GM12878 (cell line): ENCODE results near the gene DPPA5. TPM values are rescaled to one million over a fixed set of nuclear protein-coding genes. Genes with fewer than 3 reads are reported as not detected.

Source experiments
- BHLHE40 ChIP-seq, 2 experiments: fragments of 450-650 bp in 1 of 2; IDR thresholded peaks; 2 replicates each; pipeline ENCODE4 v1.6.1; 2011 to 2017; ENCODE audit warnings: low read depth in 2 of 2, borderline replicate concordance in 1 of 2, improper control_type of control experiment in 1 of 2, low read length in 1 of 2, mild to moderate bottlenecking in 1 of 2
- FOS ChIP-seq: IDR thresholded peaks from 3 replicates; pipeline ENCODE4 v1.6.1; 2011; ENCODE audit warnings: borderline replicate concordance; ENCODE audit not compliant: insufficient read length; ENCODE audit errors: extremely low read depth
- MYB ChIP-seq: fragments of 150-350 bp; IDR thresholded peaks from 2 replicates; pipeline ENCODE4 v1.6.1; 2014; ENCODE audit warnings: mild to moderate bottlenecking, low read depth, low read length, borderline replicate concordance
- NR2C1 ChIP-seq: fragments of 450-650 bp; IDR thresholded peaks from 2 replicates; pipeline ENCODE4 v1.6.1; 2017; ENCODE audit warnings: antibody characterized with exemption, mild to moderate bottlenecking, moderate library complexity
- NR2C2 ChIP-seq: IDR thresholded peaks from 2 replicates; pipeline ENCODE4 v1.6.1; 2011; ENCODE audit warnings: borderline replicate concordance, low read depth; ENCODE audit not compliant: control insufficient read depth, insufficient read length
- RB1 ChIP-seq: fragments of 450-650 bp; formaldehyde crosslinking; IDR thresholded peaks from 2 replicates; pipeline ENCODE4 v1.6.1; 2017; ENCODE audit warnings: mild to moderate bottlenecking, borderline replicate concordance
- TAF1 ChIP-seq: IDR thresholded peaks from 2 replicates; pipeline ENCODE4 v1.6.1; 2011; ENCODE audit warnings: mild to moderate bottlenecking, low read depth, low read length, borderline replicate concordance
- WRNIP1 ChIP-seq: IDR thresholded peaks from 2 replicates; pipeline ENCODE4 v1.6.1; 2011; ENCODE audit warnings: low read depth, low read length, improper control_type of control experiment, borderline replicate concordance
- YBX1 ChIP-seq: fragments of 450-650 bp; IDR thresholded peaks from 2 replicates; pipeline ENCODE4 v1.6.1; 2016; ENCODE audit warnings: antibody characterized with exemption
- ZNF207 ChIP-seq: fragments of 450-650 bp; IDR thresholded peaks from 2 replicates; pipeline ENCODE4 v1.6.1; 2014; ENCODE audit warnings: antibody characterized with exemption, mild to moderate bottlenecking, borderline replicate concordance
- ZNF24 ChIP-seq: fragments of 450-650 bp; IDR thresholded peaks from 2 replicates; pipeline ENCODE4 v1.6.1; 2017; ENCODE audit warnings: antibody characterized with exemption, mild to moderate bottlenecking
- polyA plus RNA-seq, 11 experiments: library from polyadenylated mRNA; depleted of rRNA in 4 of 11; unstranded in 6 of 11; stranded (reverse) in 5 of 11; fragments of >200 nt; fragmentation: Nextera tagmentation in 4 of 11; fragmentation: Illumina TruSeq in 1 of 11; extraction: Ambion mirVana in 4 of 11; extraction: Trizol in 1 of 11; gene quantifications; 1 replicate in 1 of 11; 2 replicates in 10 of 11; pipeline versions ENCODE4 v1.2.1 to v1.2.3, GENCODE V29; 2011 to 2016; ENCODE audit warnings: inconsistent platforms in 2 of 11, missing spikeins in 2 of 11, low read depth in 1 of 11
- total RNA-seq, 4 experiments: library from RNA; depleted of rRNA in 3 of 4; stranded (reverse); fragments of >200 nt in 3 of 4; fragmentation: Illumina TruSeq in 1 of 4; extraction: Trizol in 1 of 4; gene quantifications; 2 replicates each; pipeline versions ENCODE4 v1.2.1 to v1.2.3, GENCODE V29; 2013 to 2021
- TF ChIP-seq, protein P1 (sequence below): fragments of 150-350 bp; IDR thresholded peaks from 2 replicates; pipeline ENCODE4 v1.6.1; 2016; ENCODE audit warnings: low read depth, low read length
- TF ChIP-seq, protein P2 (sequence below): IDR thresholded peaks from 2 replicates; pipeline ENCODE4 v1.6.1; 2012; ENCODE audit warnings: improper control_type of control experiment, low read depth, low read length; ENCODE audit not compliant: insufficient replicate concordance
- TF ChIP-seq, protein P3 (sequence below): fragments of 450-650 bp; IDR thresholded peaks from 2 replicates; pipeline ENCODE4 v1.6.1; 2016; ENCODE audit warnings: mild to moderate bottlenecking
- TF ChIP-seq, protein P4 (sequence below): fragments of 450-650 bp; IDR thresholded peaks from 2 replicates; pipeline ENCODE4 v1.6.1; 2018; ENCODE audit warnings: borderline replicate concordance, mild to moderate bottlenecking; ENCODE audit not compliant: partially characterized antibody

Gene DPPA5
- total and polyA plus RNA-seq, 10 of the 15 experiments (the other 5 are each of a cell fraction or from before 2014, with no cell fraction given): not detected

DNA sequence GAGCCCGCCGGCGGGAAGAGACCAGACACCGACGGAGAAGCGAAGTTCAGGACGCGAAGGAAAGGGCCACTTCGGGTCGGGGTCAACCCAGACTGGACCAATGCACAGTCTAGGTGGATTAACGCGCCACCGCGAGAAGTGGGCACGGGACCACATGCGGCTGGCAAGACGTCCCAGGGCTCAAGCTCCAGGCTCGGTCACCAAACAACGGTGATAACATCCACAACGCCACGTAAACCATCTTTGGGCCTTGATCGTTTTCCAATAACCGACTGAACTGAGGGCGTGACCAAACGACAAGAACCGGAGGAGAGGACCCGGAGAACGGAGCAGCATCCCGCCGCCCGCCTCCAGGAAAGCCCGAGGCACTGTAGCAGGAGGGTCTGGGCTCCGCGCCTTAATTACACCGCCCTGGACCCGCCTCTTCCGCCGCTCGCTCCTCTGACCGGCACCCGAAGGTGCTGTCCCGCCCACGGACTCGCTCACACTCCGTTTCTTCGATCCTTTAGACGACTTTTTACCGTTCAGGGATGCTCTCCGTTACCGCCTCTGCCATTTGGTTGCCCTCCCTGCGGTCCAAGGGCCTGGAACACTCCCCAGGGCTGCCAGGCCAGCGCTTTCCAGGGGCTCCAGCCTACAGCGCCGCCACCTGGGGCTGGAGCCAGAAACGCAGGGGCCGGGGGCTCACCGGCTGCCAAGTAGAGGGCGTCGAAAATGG, 44.1 kb downstream of the DPPA5 start (continued):
- peak; percentile 51; the same call in 1 of the 2 replicates for TF ChIP-seq TAF1
- no peak for TF ChIP-seq WRNIP1
- TF ChIP-seq BHLHE40 (IDR thresholded peaks at IDR 0.05; ENCODE audit: borderline replicate concordance in 1 of 2, low read depth in 2 of 2, low read length in 1 of 2): peak in 1 of 2 experiments; percentile 69; a peak in 2 of 4 replicates
- TF ChIP-seq, protein P1, sequence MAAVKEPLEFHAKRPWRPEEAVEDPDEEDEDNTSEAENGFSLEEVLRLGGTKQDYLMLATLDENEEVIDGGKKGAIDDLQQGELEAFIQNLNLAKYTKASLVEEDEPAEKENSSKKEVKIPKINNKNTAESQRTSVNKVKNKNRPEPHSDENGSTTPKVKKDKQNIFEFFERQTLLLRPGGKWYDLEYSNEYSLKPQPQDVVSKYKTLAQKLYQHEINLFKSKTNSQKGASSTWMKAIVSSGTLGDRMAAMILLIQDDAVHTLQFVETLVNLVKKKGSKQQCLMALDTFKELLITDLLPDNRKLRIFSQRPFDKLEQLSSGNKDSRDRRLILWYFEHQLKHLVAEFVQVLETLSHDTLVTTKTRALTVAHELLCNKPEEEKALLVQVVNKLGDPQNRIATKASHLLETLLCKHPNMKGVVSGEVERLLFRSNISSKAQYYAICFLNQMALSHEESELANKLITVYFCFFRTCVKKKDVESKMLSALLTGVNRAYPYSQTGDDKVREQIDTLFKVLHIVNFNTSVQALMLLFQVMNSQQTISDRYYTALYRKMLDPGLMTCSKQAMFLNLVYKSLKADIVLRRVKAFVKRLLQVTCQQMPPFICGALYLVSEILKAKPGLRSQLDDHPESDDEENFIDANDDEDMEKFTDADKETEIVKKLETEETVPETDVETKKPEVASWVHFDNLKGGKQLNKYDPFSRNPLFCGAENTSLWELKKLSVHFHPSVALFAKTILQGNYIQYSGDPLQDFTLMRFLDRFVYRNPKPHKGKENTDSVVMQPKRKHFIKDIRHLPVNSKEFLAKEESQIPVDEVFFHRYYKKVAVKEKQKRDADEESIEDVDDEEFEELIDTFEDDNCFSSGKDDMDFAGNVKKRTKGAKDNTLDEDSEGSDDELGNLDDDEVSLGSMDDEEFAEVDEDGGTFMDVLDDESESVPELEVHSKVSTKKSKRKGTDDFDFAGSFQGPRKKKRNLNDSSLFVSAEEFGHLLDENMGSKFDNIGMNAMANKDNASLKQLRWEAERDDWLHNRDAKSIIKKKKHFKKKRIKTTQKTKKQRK: no peak
- TF ChIP-seq, protein P2, sequence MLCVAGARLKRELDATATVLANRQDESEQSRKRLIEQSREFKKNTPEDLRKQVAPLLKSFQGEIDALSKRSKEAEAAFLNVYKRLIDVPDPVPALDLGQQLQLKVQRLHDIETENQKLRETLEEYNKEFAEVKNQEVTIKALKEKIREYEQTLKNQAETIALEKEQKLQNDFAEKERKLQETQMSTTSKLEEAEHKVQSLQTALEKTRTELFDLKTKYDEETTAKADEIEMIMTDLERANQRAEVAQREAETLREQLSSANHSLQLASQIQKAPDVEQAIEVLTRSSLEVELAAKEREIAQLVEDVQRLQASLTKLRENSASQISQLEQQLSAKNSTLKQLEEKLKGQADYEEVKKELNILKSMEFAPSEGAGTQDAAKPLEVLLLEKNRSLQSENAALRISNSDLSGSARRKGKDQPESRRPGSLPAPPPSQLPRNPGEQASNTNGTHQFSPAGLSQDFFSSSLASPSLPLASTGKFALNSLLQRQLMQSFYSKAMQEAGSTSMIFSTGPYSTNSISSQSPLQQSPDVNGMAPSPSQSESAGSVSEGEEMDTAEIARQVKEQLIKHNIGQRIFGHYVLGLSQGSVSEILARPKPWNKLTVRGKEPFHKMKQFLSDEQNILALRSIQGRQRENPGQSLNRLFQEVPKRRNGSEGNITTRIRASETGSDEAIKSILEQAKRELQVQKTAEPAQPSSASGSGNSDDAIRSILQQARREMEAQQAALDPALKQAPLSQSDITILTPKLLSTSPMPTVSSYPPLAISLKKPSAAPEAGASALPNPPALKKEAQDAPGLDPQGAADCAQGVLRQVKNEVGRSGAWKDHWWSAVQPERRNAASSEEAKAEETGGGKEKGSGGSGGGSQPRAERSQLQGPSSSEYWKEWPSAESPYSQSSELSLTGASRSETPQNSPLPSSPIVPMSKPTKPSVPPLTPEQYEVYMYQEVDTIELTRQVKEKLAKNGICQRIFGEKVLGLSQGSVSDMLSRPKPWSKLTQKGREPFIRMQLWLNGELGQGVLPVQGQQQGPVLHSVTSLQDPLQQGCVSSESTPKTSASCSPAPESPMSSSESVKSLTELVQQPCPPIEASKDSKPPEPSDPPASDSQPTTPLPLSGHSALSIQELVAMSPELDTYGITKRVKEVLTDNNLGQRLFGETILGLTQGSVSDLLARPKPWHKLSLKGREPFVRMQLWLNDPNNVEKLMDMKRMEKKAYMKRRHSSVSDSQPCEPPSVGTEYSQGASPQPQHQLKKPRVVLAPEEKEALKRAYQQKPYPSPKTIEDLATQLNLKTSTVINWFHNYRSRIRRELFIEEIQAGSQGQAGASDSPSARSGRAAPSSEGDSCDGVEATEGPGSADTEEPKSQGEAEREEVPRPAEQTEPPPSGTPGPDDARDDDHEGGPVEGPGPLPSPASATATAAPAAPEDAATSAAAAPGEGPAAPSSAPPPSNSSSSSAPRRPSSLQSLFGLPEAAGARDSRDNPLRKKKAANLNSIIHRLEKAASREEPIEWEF: no peak
- TF ChIP-seq YBX1: no peak
- TF ChIP-seq, protein P3, sequence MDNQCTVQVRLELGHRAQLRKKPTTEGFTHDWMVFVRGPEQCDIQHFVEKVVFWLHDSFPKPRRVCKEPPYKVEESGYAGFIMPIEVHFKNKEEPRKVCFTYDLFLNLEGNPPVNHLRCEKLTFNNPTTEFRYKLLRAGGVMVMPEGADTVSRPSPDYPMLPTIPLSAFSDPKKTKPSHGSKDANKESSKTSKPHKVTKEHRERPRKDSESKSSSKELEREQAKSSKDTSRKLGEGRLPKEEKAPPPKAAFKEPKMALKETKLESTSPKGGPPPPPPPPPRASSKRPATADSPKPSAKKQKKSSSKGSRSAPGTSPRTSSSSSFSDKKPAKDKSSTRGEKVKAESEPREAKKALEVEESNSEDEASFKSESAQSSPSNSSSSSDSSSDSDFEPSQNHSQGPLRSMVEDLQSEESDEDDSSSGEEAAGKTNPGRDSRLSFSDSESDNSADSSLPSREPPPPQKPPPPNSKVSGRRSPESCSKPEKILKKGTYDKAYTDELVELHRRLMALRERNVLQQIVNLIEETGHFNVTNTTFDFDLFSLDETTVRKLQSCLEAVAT: no peak
- TF ChIP-seq MYB: no peak
- TF ChIP-seq FOS: no peak
- TF ChIP-seq NR2C2: no peak
- TF ChIP-seq RB1: peak; percentile 52; the same call in 1 of the 2 replicates
- TF ChIP-seq, protein P4, sequence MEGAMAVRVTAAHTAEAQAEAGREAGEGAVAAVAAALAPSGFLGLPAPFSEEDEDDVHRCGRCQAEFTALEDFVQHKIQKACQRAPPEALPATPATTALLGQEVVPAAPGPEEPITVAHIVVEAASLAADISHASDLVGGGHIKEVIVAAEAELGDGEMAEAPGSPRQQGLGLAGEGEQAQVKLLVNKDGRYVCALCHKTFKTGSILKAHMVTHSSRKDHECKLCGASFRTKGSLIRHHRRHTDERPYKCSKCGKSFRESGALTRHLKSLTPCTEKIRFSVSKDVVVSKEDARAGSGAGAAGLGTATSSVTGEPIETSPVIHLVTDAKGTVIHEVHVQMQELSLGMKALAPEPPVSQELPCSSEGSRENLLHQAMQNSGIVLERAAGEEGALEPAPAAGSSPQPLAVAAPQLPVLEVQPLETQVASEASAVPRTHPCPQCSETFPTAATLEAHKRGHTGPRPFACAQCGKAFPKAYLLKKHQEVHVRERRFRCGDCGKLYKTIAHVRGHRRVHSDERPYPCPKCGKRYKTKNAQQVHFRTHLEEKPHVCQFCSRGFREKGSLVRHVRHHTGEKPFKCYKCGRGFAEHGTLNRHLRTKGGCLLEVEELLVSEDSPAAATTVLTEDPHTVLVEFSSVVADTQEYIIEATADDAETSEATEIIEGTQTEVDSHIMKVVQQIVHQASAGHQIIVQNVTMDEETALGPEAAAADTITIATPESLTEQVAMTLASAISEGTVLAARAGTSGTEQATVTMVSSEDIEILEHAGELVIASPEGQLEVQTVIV: no peak
- TF ChIP-seq ZNF24: no peak
- TF ChIP-seq ZNF207: no peak
- TF ChIP-seq NR2C1: no peak
